ENCODE results near the gene CYFIP2.

The CYFIP2 gene

GRCh38 chr5:157289164-157289819, 23.4 kb downstream of the CYFIP2 start:
- DNase-seq, result no peak

GRCh38 chr5:157290156-157290980, 24.4 kb downstream of the CYFIP2 start:
- no peak for DNase-seq

DNA sequence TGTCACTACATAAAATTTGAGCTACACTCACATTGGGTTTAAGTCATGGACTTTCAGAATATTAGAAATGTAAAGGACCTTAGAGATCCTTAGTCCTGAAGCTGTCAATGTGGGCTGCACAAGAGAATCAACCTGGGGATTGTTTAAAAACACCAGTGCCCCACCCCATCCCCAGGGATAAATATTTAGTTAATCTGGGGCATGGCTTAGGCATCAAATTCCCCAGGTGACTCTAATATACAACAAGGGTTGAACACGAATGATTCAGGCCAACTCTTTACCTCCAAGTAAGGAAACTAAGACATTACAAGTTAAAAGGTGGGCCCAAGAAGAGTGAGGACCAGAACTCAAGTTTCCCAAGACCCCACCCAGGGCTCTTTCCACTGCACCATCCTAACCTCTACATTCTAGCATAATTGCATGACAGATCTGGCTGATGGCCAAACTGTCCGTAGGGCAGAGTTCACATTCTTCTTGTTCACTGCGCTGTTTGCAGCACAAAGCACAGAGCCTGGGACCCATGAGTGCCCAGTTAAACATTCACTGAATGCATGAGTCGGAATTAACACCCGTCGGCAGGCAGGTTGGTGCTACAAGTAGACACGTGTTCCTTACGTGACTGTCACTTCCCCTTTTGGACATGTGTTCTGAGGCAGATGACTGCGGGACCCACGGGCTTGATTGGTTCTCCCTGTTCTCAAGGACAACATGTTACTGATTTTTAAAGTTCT, 25.2 kb downstream of the CYFIP2 start:
- DNase-seq, result no peak

DNA sequence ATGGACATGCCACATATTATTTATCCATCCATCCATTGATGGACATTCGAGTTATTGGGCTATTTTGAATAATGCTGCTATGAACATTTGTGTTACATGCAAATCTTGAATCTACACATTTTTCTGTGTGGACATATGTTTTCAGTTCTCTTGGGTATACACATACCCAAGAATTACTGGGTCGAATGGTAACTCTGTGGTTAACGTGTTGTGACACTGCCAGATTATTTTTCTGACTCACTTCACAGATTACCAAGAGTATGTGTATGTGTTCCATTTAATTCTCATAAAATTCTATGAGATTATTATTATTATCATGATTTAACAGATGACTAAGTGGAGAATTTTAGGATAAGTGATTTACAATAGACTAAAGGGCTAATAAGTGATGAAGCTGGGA, 26.7 kb downstream of the CYFIP2 start:
- no peak for DNase-seq

- no peak for DNase-seq
Observed at GRCh38 chr5:157294407-157295091, 28.6 kb downstream of the CYFIP2 start.

GRCh38 chr5:157295247-157295646, 29.3 kb downstream of the CYFIP2 start:
- DNase-seq, result no peak

GRCh38 chr5:157300564-157300963, 34.6 kb downstream of the CYFIP2 start:
- DNase-seq, result no peak

- DNase-seq, result no peak
Observed at GRCh38 chr5:157301066-157301465, 35.1 kb downstream of the CYFIP2 start.

DNA sequence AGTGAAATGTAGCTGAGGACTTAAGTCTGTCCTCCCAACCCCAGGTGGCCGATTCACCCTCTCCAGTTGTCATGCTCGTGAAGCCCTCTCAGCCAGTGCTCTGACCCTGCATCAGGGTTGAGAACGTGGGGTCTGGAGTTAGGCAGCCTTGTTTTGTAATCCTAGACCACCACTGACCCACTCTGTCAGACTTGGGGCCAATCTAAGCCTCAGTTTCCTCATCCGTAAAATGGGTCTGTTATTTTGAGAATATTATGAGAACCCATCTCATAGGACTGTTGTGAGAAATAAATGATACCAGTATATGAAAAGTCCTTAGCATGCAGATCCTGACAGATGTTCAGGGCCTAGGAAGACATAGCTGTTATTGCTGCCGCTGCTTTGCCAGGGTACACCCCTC, 37.1 kb downstream of the CYFIP2 start:
- no peak for DNase-seq

- DNase-seq, result peak; percentile 60
Observed at GRCh38 chr5:157303667-157304327, 37.9 kb downstream of the CYFIP2 start.

DNA sequence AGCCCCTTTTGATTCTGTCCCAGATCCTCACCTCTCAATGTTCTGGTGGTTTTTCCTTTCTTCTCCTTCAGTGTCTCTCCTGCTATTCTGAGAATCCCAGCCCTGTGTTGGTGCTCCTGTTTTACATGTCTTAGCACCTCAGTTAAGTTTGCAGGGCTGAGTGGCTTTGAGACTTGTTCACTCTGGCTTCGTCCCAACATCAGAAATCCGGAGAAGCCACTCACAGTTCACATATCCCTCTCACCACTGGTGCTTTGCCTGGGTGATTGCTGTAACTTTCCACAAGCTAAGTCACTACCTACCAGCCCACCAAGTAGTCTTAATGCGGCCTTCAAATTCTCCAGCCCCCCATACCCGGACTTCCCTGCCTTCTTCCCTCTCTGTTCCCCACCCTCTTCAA, 40.2 kb downstream of the CYFIP2 start:
- DNase-seq, result no peak

- DNase-seq, result peak; percentile 55
Observed at GRCh38 chr5:157306692-157307471, 41.0 kb downstream of the CYFIP2 start.

GRCh38 chr5:157308836-157309465, 43.0 kb downstream of the CYFIP2 start:
- peak; percentile 29 for DNase-seq

- no peak for DNase-seq
Observed at GRCh38 chr5:157309796-157310195, 43.9 kb downstream of the CYFIP2 start.

DNA sequence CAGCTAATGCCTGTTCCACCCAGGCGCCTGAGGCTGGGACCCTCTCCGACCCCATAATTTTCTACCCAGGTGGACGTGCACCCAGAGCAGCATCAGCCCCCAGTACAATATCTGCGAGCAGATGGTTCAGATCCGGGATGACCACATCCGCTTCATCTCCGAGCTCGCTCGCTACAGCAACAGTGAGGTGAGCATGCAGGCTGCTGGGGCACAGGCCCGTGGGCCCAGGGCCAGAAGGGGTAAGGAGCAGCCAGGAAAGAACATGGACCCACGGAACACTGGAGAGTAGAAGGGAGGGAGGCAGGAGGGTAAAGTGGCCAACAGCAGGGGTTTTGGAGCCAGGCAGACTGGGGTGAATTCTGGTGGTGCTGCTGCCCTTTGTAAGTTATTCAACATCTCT, 45.7 kb downstream of the CYFIP2 start:
- no peak for DNase-seq

GRCh38 chr5:157312492-157312891, 46.6 kb downstream of the CYFIP2 start:
- DNase-seq, result peak; percentile 80

GRCh38 chr5:157322581-157322980, 56.7 kb downstream of the CYFIP2 start:
- DNase-seq, result no peak

- DNase-seq, result peak; percentile 6
Observed at GRCh38 chr5:157323107-157323706, 57.3 kb downstream of the CYFIP2 start.

- no peak for DNase-seq
Observed at GRCh38 chr5:157324237-157324636, 58.3 kb downstream of the CYFIP2 start.

DNA sequence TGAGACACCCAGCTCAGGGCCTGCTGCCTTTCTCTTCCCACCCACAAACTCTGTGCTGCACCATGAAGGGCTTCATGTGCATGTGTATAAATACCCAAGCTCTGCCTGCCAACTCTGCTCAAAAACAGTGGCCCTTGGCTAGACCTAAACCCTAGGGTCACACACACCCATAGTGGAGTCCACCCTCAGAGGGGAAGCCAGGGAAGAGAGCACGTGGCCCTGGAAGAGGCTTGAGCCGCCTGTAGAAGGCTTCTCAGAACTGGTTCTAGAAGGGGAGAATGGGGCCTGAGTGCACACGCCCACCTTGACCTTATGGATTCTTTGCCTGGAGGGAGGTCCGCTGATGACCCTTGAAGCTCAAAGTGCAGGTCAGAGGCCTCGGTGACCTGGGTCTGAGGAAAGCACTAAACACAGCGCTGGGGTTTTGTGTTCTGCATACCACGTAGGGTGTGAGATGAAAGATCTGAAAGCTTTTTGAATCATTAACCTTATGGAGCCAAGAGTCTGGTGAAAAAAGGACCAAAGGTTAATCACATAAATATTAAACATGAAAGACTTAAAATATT, 60.6 kb downstream of the CYFIP2 start:
- DNase-seq, result no peak

Data from CD4-positive, alpha-beta T cell treated with Interleukin-21 for 1 hour (primary cell).